HEK293 (cell line): ENCODE results near the gene THAP12.

ENCODE experiments used
- CTCF ChIP-seq: fragments of 450-650 bp; formaldehyde crosslinking; IDR thresholded peaks from 2 replicates; pipeline ENCODE4 v1.5.1; 2016; ENCODE audit warnings: missing biosample characterization, missing genetic modification characterization
- MEIS1 ChIP-seq: sonication (generic); formaldehyde crosslinking; IDR thresholded peaks from 2 replicates; pipeline ENCODE4 v1.8.1; 2022; ENCODE audit warnings: missing genetic modification reagents, mild to moderate bottlenecking, borderline replicate concordance
- ZBTB11 ChIP-seq: fragments of 450-650 bp; formaldehyde crosslinking; conservative IDR thresholded peaks from 2 replicates; pipeline ENCODE4 v1.5.1; 2016; ENCODE audit warnings: low read depth, missing biosample characterization, missing genetic modification characterization
- ZBTB21 ChIP-seq: fragments of 450-650 bp; formaldehyde crosslinking; IDR thresholded peaks from 2 replicates; pipeline ENCODE4 v1.5.1; 2017; ENCODE audit warnings: missing biosample characterization, missing genetic modification characterization
- ZNF350 ChIP-seq: fragments of 450-650 bp; formaldehyde crosslinking; IDR thresholded peaks from 2 replicates; pipeline ENCODE4 v1.5.0; 2017; ENCODE audit warnings: missing biosample characterization, mild to moderate bottlenecking, missing genetic modification characterization
- ZNF639 ChIP-seq: fragments of 450-650 bp; formaldehyde crosslinking; IDR thresholded peaks from 2 replicates; pipeline ENCODE4 v1.5.1; 2016; ENCODE audit warnings: missing biosample characterization, missing genetic modification characterization

- TF ChIP-seq ZNF350 (tag by site-specific recombination) (no peak), ZBTB21 (tag by site-specific recombination) (no peak), ZNF639 (tag by site-specific recombination) (no peak), CTCF (tag by site-specific recombination) (no peak), MEIS1 (CRISPR knock-in tag) (no peak), ZBTB11 (tag by site-specific recombination) (no peak)
Measured at GRCh38 chr11:76400967-76401366, 20.0 kb upstream of the THAP12 start.
